SK-N-SH (cell line): ENCODE data around the gene COPE. TPM values are rescaled to one million over a fixed set of nuclear protein-coding genes. Genes with fewer than 3 reads are reported as not detected.

Experiments used
- CTCF ChIA-PET: fragments of 300-600, 350-600 bp; formaldehyde crosslinking; extraction: SDS; loops from one replicate; lab custom pipeline; 2021; lab: Yijun Ruan, JAX
- POLR2A ChIA-PET: fragments of 350-600 bp; sonication (Branson Sonifier 250); formaldehyde crosslinking; extraction: SDS; loops from one replicate; lab custom pipeline; 2020; ENCODE audit warnings: antibody characterized with exemption, inconsistent platforms; lab: Yijun Ruan, JAX
- DNase-seq: peaks from one replicate; pipeline ENCODE4 v3.0.0; 2012
- H2AFZ ChIP-seq: fragments of 200-600 bp; sonication (generic); 2 replicates; pipeline ENCODE4 v1.8.1; 2016; ENCODE audit warnings: antibody characterized with exemption, mild to moderate bottlenecking, low read depth
- H3F3A ChIP-seq: fragments of 200-600 bp; sonication (generic); replicated peaks from 2 replicates; pipeline ENCODE3; 2016; ENCODE audit warnings: antibody characterized with exemption, mild to moderate bottlenecking; ENCODE audit not compliant: insufficient read depth
- H3K27ac ChIP-seq, 2 experiments: fragments of 200-500 bp in 1 of 2; fragments of 200-600 bp in 1 of 2; sonication (Bioruptor generic) in 1 of 2; sonication (generic), shearing (Covaris generic) in 1 of 2; 2 replicates each; pipeline versions ENCODE4 v1.5.1 to v1.6.1; 2014 to 2016; ENCODE audit warnings: low read depth in 2 of 2, inconsistent platforms in 1 of 2, low read length in 1 of 2, mild to moderate bottlenecking in 1 of 2, mixed read lengths in 1 of 2
- H3K27me3 ChIP-seq: fragments of 200-600 bp; sonication (generic), shearing (Covaris generic); 2 replicates; pipeline ENCODE4 v1.6.1; 2016; ENCODE audit warnings: mixed run types; ENCODE audit not compliant: insufficient read depth
- H3K36me3 ChIP-seq, 2 experiments: fragments of 200-500 bp in 1 of 2; fragments of 200-600 bp in 1 of 2; sonication (Bioruptor generic) in 1 of 2; sonication (generic) in 1 of 2; replicated peaks in 1 of 2; 2 replicates each; pipeline versions ENCODE3 to v1.5.1; 2014 to 2016; ENCODE audit warnings: low read length in 1 of 2, mild to moderate bottlenecking in 1 of 2; ENCODE audit not compliant: insufficient read depth in 2 of 2, control insufficient read depth in 1 of 2
- H3K4me1 ChIP-seq, 2 experiments: fragments of 200-500 bp in 1 of 2; fragments of 200-600 bp in 1 of 2; sonication (Bioruptor generic) in 1 of 2; sonication (generic), shearing (Covaris generic) in 1 of 2; 2 replicates each; pipeline versions ENCODE4 v1.5.1 to v1.6.1; 2014 to 2016; ENCODE audit warnings: low read depth in 1 of 2, low read length in 1 of 2, mixed run types in 1 of 2; ENCODE audit not compliant: insufficient read depth in 2 of 2, control insufficient read depth in 1 of 2
- H3K4me2 ChIP-seq: fragments of 200-600 bp; sonication (generic), shearing (Covaris generic); 2 replicates; pipeline ENCODE4 v1.6.1; 2017; ENCODE audit warnings: mixed run types
- H3K4me3 ChIP-seq, 2 experiments: fragments of 200-500 bp in 1 of 2; fragments of 200-600 bp in 1 of 2; sonication (Bioruptor generic) in 1 of 2; sonication (generic), shearing (Covaris generic) in 1 of 2; 2 replicates each; pipeline versions ENCODE4 v1.5.1 to v1.8.1; 2014 to 2016; ENCODE audit warnings: low read depth in 2 of 2, inconsistent platforms in 1 of 2, low read length in 1 of 2, mild to moderate bottlenecking in 1 of 2, mixed read lengths in 1 of 2, moderate library complexity in 1 of 2
- H3K79me2 ChIP-seq: fragments of 200-600 bp; sonication (generic); 2 replicates; pipeline ENCODE4 v1.8.1; 2017; ENCODE audit warnings: mild to moderate bottlenecking; ENCODE audit not compliant: insufficient read depth
- H3K9ac ChIP-seq: fragments of 200-600 bp; sonication (generic); 2 replicates; pipeline ENCODE4 v1.6.1; 2017; ENCODE audit warnings: mixed run types
- H3K9me2 ChIP-seq: fragments of 200-600 bp; sonication (generic); 2 replicates; pipeline ENCODE4 v1.6.1; 2017; ENCODE audit warnings: mixed run types
- H3K9me3 ChIP-seq: fragments of 200-600 bp; sonication (generic); 2 replicates; pipeline ENCODE4 v1.6.1; 2017; ENCODE audit warnings: mixed run types, mild to moderate bottlenecking, moderate library complexity
- H4K20me1 ChIP-seq: fragments of 200-600 bp; sonication (generic); 2 replicates; pipeline ENCODE4 v1.6.1; 2017; ENCODE audit warnings: mild to moderate bottlenecking, mixed run types; ENCODE audit not compliant: insufficient read depth
- CHD2 ChIP-seq: fragments of 150-350 bp; IDR thresholded peaks from 2 replicates; pipeline ENCODE4 v1.6.1; 2018; ENCODE audit warnings: low read length; ENCODE audit not compliant: partially characterized antibody
- EZH2phosphoT487 ChIP-seq: fragments of 200-600 bp; sonication (generic); IDR thresholded peaks from 2 replicates; pipeline ENCODE4 v1.6.1; 2017; ENCODE audit warnings: low read depth, mixed run types, mild to moderate bottlenecking, antibody characterized with exemption, moderate library complexity, borderline replicate concordance
- FOSL2 ChIP-seq: IDR thresholded peaks from 2 replicates; pipeline ENCODE4 v1.4.0; 2012; ENCODE audit warnings: low read depth, mild to moderate bottlenecking, moderate library complexity, borderline replicate concordance
- GABPA ChIP-seq: IDR thresholded peaks from 2 replicates; pipeline ENCODE4 v1.4.0; 2012; ENCODE audit warnings: low read depth, mild to moderate bottlenecking
- GATA2 ChIP-seq: sonication (generic); formaldehyde crosslinking; IDR thresholded peaks from 2 replicates; pipeline ENCODE4 v1.5.0; 2020; ENCODE audit warnings: mild to moderate bottlenecking, missing genetic modification reagents
- IRF3 ChIP-seq: fragments of 150-350 bp; IDR thresholded peaks from 2 replicates; pipeline ENCODE4 v1.6.1; 2016; ENCODE audit warnings: mild to moderate bottlenecking, low read depth, low read length
- MAX ChIP-seq: IDR thresholded peaks from 2 replicates; pipeline ENCODE4 v1.4.0; 2012; ENCODE audit warnings: low read depth
- MEF2A ChIP-seq: IDR thresholded peaks from 2 replicates; pipeline ENCODE4 v1.4.0; 2012; ENCODE audit warnings: low read depth, borderline replicate concordance
- MXI1 ChIP-seq: IDR thresholded peaks from 2 replicates; pipeline ENCODE4 v1.6.1; 2012; ENCODE audit warnings: mild to moderate bottlenecking, low read depth, low read length, improper control_type of control experiment
- NRF1 ChIP-seq: IDR thresholded peaks from 2 replicates; pipeline ENCODE4 v1.6.1; 2012; ENCODE audit warnings: low read depth, mild to moderate bottlenecking, low read length
- RAD21 ChIP-seq: IDR thresholded peaks from 2 replicates; pipeline ENCODE4 v1.6.1; 2012; ENCODE audit warnings: mild to moderate bottlenecking, low read length
- RFX5 ChIP-seq: IDR thresholded peaks from 2 replicates; pipeline ENCODE4 v1.6.1; 2012; ENCODE audit warnings: mild to moderate bottlenecking, improper control_type of control experiment, low read length
- RXRA ChIP-seq: IDR thresholded peaks from 2 replicates; pipeline ENCODE4 v1.4.0; 2012; ENCODE audit warnings: low read depth, mild to moderate bottlenecking, borderline replicate concordance
- SIN3A ChIP-seq: IDR thresholded peaks from 2 replicates; pipeline ENCODE4 v1.6.1; 2012; ENCODE audit warnings: low read depth, mild to moderate bottlenecking, low read length, moderate library complexity, borderline replicate concordance
- SMC3 ChIP-seq: IDR thresholded peaks from 2 replicates; pipeline ENCODE4 v1.6.1; 2012; ENCODE audit warnings: low read depth, low read length, improper control_type of control experiment
- TCF12 ChIP-seq: IDR thresholded peaks from 2 replicates; pipeline ENCODE4 v1.4.0; 2012
- USF1 ChIP-seq: IDR thresholded peaks from 2 replicates; pipeline ENCODE4 v1.4.0; 2012; ENCODE audit warnings: low read depth, borderline replicate concordance
- YY1 ChIP-seq: IDR thresholded peaks from 2 replicates; pipeline ENCODE4 v1.4.0; 2012; ENCODE audit warnings: low read depth, mild to moderate bottlenecking
- WGBS: methylation state at CpG from one replicate; pipeline ENCODE4 v1.1.6; 2017; ENCODE audit warnings: low lambda C conversion rate; 5-methylcytosine and 5-hydroxymethylcytosine counted together
- polyA plus RNA-seq, 3 experiments: library from polyadenylated mRNA; depleted of rRNA; stranded (reverse); fragments of >200 nt; gene quantifications; 2 replicates each; pipeline ENCODE4 v1.2.3, GENCODE V29; 2012

COPE gene
- polyA plus RNA-seq, 1 of the 3 experiments (the other 2 are of a cell fraction): 450 TPM

- Histone ChIP-seq H4K20me1 (no peaks in the 10 kb centered on the region), H3K4me2 (no peak overlapping the region), H3K4me1 (peaks cover 0 to 8% of the 10 kb centered on the region in 2 experiments; a peak in 1 of 4 replicates), H3K36me3 (peaks cover 3 to 49% of the 10 kb centered on the region in 2 experiments), H3K4me3 (no peak overlapping the region), H2AFZ (no peak overlapping the region), H3F3A (peaks cover 9% of the 10 kb centered on the region), H3K79me2 (no peaks in the 10 kb centered on the region), H3K9me3 (no peaks in the 10 kb centered on the region), H3K27ac (no peak overlapping the region), H3K27me3 (no peaks in the 10 kb centered on the region), H3K9ac (no peak overlapping the region), H3K9me2 (no peaks in the 10 kb centered on the region)
- WGBS: 82% methylated on average over 7 of the region's 7 CpGs
- TF ChIP-seq SIN3A (no peak), GABPA (no peak), SMC3 (no peak), MXI1 (no peak), USF1 (no peak), CHD2 (no peak), IRF3 (no peak), FOSL2 (no peak), RAD21 (no peak)
- ChIA-PET CTCF (no interaction called here), POLR2A (no interaction called here)
- no peak for DNase-seq
Observed at GRCh38 chr19:18901491-18901890, 17.7 kb downstream of the COPE start.

- H4K20me1 ChIP-seq: no peaks in the 10 kb centered on the region
- H3K4me3 ChIP-seq: no peak overlapping the region
- H3K4me2 ChIP-seq: no peak overlapping the region
- over 99% methylated on average over 11 of the region's 17 CpGs for WGBS
- H3K79me2 ChIP-seq: no peaks in the 10 kb centered on the region
- H3K9me2 ChIP-seq: no peaks in the 10 kb centered on the region
- H3K9ac ChIP-seq: no peak overlapping the region
- ChIA-PET CTCF (no interaction called here), POLR2A (no interaction called here)
- no peaks in the 10 kb centered on the region for H3K27me3 ChIP-seq
- no peak overlapping the region for H3K27ac ChIP-seq
- H3F3A ChIP-seq: peaks cover 9% of the 10 kb centered on the region
- no peaks in the 10 kb centered on the region for H3K9me3 ChIP-seq
- TF ChIP-seq MAX (no peak), RFX5 (no peak), MXI1 (no peak), RAD21 (no peak), EZH2phosphoT487 (no peak), YY1 (no peak), RXRA (no peak), NRF1 (no peak), MEF2A (no peak), IRF3 (no peak), SIN3A (no peak), GATA2 (no peak), TCF12 (no peak)
- no peak for DNase-seq
- peaks cover 0 to 10% of the 10 kb centered on the region in 2 experiments; a peak in 1 of 4 replicates for H3K4me1 ChIP-seq
- peaks cover 0 to 44% of the 10 kb centered on the region in 2 experiments for H3K36me3 ChIP-seq
- no peak overlapping the region for H2AFZ ChIP-seq
Observed at GRCh38 chr19:18900700-18901481, 18.3 kb downstream of the COPE start.
